H1 (cell line): ENCODE data around the gene DIPK1A.

Experiments
- EZH2 ChIP-seq: fragments of 200-600 bp; sonication (generic); IDR thresholded peaks from 2 replicates; pipeline ENCODE4 v1.7.1; 2012; ENCODE audit warnings: low read depth, mild to moderate bottlenecking, moderate library complexity, low read length, inconsistent platforms; ENCODE audit not compliant: severe bottlenecking
- MAFK ChIP-seq: IDR thresholded peaks from 2 replicates; pipeline ENCODE4 v1.6.1; 2012; ENCODE audit warnings: low read depth, mild to moderate bottlenecking, improper control_type of control experiment, low read length
- MAX ChIP-seq: IDR thresholded peaks from 2 replicates; pipeline ENCODE4 v1.6.1; 2012; ENCODE audit warnings: inconsistent platforms
- POLR2A ChIP-seq, 2 experiments: IDR thresholded peaks; 1 replicate in 1 of 2; 2 replicates in 1 of 2; pipeline ENCODE4 v1.6.1; 2011; ENCODE audit warnings: low read depth in 2 of 2, low read length in 2 of 2, mild to moderate bottlenecking in 2 of 2; ENCODE audit errors: control extremely low read depth in 1 of 2
- SIN3A ChIP-seq, 2 experiments: IDR thresholded peaks in 1 of 2; conservative IDR thresholded peaks in 1 of 2; 2 replicates each; pipeline ENCODE4 v1.6.1; 2011 to 2012; ENCODE audit warnings: low read length in 2 of 2, improper control_type of control experiment in 1 of 2, low read depth in 1 of 2, mild to moderate bottlenecking in 1 of 2
- TBP ChIP-seq: IDR thresholded peaks from 2 replicates; pipeline ENCODE4 v1.6.1; 2011; ENCODE audit warnings: low read depth, low read length, improper control_type of control experiment
- USF2 ChIP-seq: IDR thresholded peaks from 2 replicates; pipeline ENCODE4 v1.6.1; 2011; ENCODE audit warnings: low read length, improper control_type of control experiment

GRCh38 chr1:92822879-92823278, 138.4 kb downstream of the DIPK1A start:
- TF ChIP-seq TBP: no peak
- TF ChIP-seq MAFK: no peak
- TF ChIP-seq MAX: no peak
- TF ChIP-seq USF2: no peak
- no peak for TF ChIP-seq SIN3A (conservative IDR thresholded peaks at IDR 0.05 in 1 of 2, IDR thresholded peaks at IDR 0.05 in 1 of 2; ENCODE audit: low read depth in 1 of 2, low read length in 2 of 2)
- TF ChIP-seq POLR2A (IDR thresholded peaks at IDR 0.05; ENCODE audit: control extremely low read depth in 1 of 2, low read depth in 2 of 2, low read length in 2 of 2): no peak
- no peak for TF ChIP-seq EZH2
